WTC11 (cell line): ENCODE data around the gene DDX55. TPM values are rescaled to one million over a fixed set of nuclear protein-coding genes. Genes with fewer than 3 reads are reported as not detected.

Source experiments
- ATAC-seq: fragments of 200-7000 bp; cut with Tn5 transposase; 2 replicates; pipeline ENCODE4 v1.10.0; 2021; ENCODE audit warnings: mild to moderate bottlenecking, moderate library complexity
- CTCF ChIA-PET: fragments of 300-600 bp; sonication (Branson Sonifier 250); formaldehyde crosslinking; loops from one replicate; lab custom pipeline; 2021; ENCODE audit warnings: antibody characterized with exemption; lab: Charles Lee
- POLR2A ChIA-PET: fragments of 350-600 bp; sonication (Branson Sonifier 250); formaldehyde crosslinking; loops from one replicate; lab custom pipeline; 2021; ENCODE audit warnings: antibody characterized with exemption; lab: Charles Lee
- DNase-seq: peaks from one replicate; pipeline ENCODE4 v3.0.0; 2021; ENCODE audit warnings: low spot score
- H3K27ac Mint-ChIP-seq: 2 replicates; pipeline ENCODE4 v1.8.0; 2021; ENCODE audit warnings: mixed read lengths
- H3K27me3 Mint-ChIP-seq: 2 replicates; pipeline ENCODE4 v1.8.0; 2021; ENCODE audit warnings: low read depth, mild to moderate bottlenecking, moderate library complexity, mixed read lengths
- H3K36me3 Mint-ChIP-seq: 2 replicates; pipeline ENCODE4 v1.8.0; 2021; ENCODE audit warnings: mixed read lengths
- H3K4me1 Mint-ChIP-seq: 2 replicates; pipeline ENCODE4 v1.8.0; 2022; ENCODE audit warnings: mixed read lengths
- H3K4me3 Mint-ChIP-seq: 2 replicates; pipeline ENCODE4 v1.8.0; 2021; ENCODE audit warnings: mild to moderate bottlenecking, moderate library complexity, mixed read lengths
- H3K9me3 Mint-ChIP-seq: 2 replicates; pipeline ENCODE4 v1.8.0; 2021; ENCODE audit warnings: mixed read lengths
- CREB1 ChIP-seq: sonication (generic); formaldehyde crosslinking; IDR thresholded peaks from 2 replicates; pipeline ENCODE4 v1.8.0; 2023; ENCODE audit warnings: mild to moderate bottlenecking, missing genetic modification reagents
- CREM ChIP-seq: sonication (generic); formaldehyde crosslinking; IDR thresholded peaks from 2 replicates; pipeline ENCODE4 v1.8.1; 2022; ENCODE audit warnings: mild to moderate bottlenecking, missing genetic modification reagents, moderate library complexity
- FOXJ3 ChIP-seq: sonication (generic); formaldehyde crosslinking; IDR thresholded peaks from 2 replicates; pipeline ENCODE4 v1.9.0; 2021; ENCODE audit warnings: missing genetic modification reagents, mild to moderate bottlenecking, borderline replicate concordance
- IRF2 ChIP-seq: sonication (generic); formaldehyde crosslinking; IDR thresholded peaks from 2 replicates; pipeline ENCODE4 v1.8.0; 2022; ENCODE audit warnings: low read depth, missing genetic modification reagents, borderline replicate concordance
- NFE2L1 ChIP-seq: sonication (generic); formaldehyde crosslinking; IDR thresholded peaks from 2 replicates; pipeline ENCODE4 v1.8.1; 2023; ENCODE audit warnings: missing genetic modification reagents
- NR3C1 ChIP-seq: sonication (generic); formaldehyde crosslinking; conservative IDR thresholded peaks from 2 replicates; pipeline ENCODE4 v1.8.1; 2023; ENCODE audit warnings: low read depth, mild to moderate bottlenecking, missing genetic modification reagents
- SOX15 ChIP-seq: fragments of 250-450 bp; sonication (Bioruptor Pico); IDR thresholded peaks from 2 replicates; pipeline ENCODE4 v1.9.0; 2021; ENCODE audit warnings: mild to moderate bottlenecking
- SP1 ChIP-seq: sonication (generic); formaldehyde crosslinking; conservative IDR thresholded peaks from 2 replicates; pipeline ENCODE4 v1.8.1; 2022; ENCODE audit warnings: missing genetic modification reagents
- TEAD1 ChIP-seq: sonication (generic); formaldehyde crosslinking; IDR thresholded peaks from 2 replicates; pipeline ENCODE4 v1.8.0; 2022; ENCODE audit warnings: mild to moderate bottlenecking, missing genetic modification reagents
- ZNF396 ChIP-seq: fragments of 250-450 bp; sonication (Bioruptor Pico); IDR thresholded peaks from 2 replicates; pipeline ENCODE4 v1.8.0; 2021; ENCODE audit warnings: mild to moderate bottlenecking, moderate library complexity, borderline replicate concordance
- total RNA-seq: library from RNA; stranded (reverse); gene quantifications from 3 replicates; pipeline ENCODE4 v1.2.3, GENCODE V29; 2021
- TF ChIP-seq, protein P1 (sequence below): sonication (generic); formaldehyde crosslinking; IDR thresholded peaks from 2 replicates; pipeline ENCODE4 v1.8.1; 2023; ENCODE audit warnings: mild to moderate bottlenecking, missing genetic modification reagents
- TF ChIP-seq, protein P2 (sequence below): sonication (generic); formaldehyde crosslinking; IDR thresholded peaks from 2 replicates; pipeline ENCODE4 v1.8.1; 2023; ENCODE audit warnings: mild to moderate bottlenecking, missing genetic modification reagents, moderate library complexity
- TF ChIP-seq, protein P3 (sequence below): sonication (generic); formaldehyde crosslinking; IDR thresholded peaks from 2 replicates; pipeline ENCODE4 v1.8.1; 2022; ENCODE audit warnings: missing genetic modification reagents, borderline replicate concordance
- TF ChIP-seq, protein P4 (sequence below): fragments of 250-450 bp; sonication (Bioruptor Pico); IDR thresholded peaks from 2 replicates; pipeline ENCODE4 v1.9.0; 2021; ENCODE audit warnings: mild to moderate bottlenecking

The DDX55 gene
- total RNA-seq, 1 experiment from 2014 or later = 44.2 TPM

DNA sequence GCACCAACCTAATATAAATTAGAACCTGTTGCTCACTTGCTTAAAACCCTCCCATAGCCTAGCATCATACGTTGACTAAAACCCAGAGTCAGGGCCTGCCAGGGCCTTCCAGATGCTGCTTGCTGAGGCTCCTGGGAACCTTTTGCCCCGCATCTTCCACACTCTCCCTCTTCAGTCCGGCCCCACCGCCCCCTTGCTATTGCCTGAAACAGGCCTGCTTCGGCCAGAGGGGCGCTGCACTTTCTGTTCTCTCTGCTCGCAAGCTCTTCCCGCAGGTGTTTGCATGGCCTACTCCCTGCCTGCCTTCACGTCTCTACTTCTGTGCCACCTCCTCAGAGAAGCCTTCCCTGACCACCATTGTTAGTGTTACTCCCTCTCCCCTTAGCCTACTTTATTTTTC is 55.3 kb downstream of the DDX55 start:
- POLR2A ChIA-PET = interaction anchor here (0.5 to 0.6 kb wide), 2 partner anchors 57 to 1679 kb away, joined by 3 to 7 read pairs; no protein-coding TSS in a partner anchor
- Mint-ChIP-seq H3K9me3 (no peaks in the 10 kb centered on the region), H3K27me3 (no peaks in the 10 kb centered on the region), H3K4me3 (no peak overlapping the region), H3K27ac (no peak overlapping the region), H3K4me1 (no peaks in the 10 kb centered on the region), H3K36me3 (peaks cover 25% of the 10 kb centered on the region)
- CTCF ChIA-PET = interaction anchor here (0.5 to 0.9 kb wide), 2 partner anchors 9 to 292 kb away, joined by 3 to 5 read pairs; no protein-coding TSS in a partner anchor
- no peak for TF ChIP-seq FOXJ3 (CRISPR knock-in tag)
- no peak for TF ChIP-seq IRF2 (CRISPR knock-in tag)
- TF ChIP-seq, protein P1, sequence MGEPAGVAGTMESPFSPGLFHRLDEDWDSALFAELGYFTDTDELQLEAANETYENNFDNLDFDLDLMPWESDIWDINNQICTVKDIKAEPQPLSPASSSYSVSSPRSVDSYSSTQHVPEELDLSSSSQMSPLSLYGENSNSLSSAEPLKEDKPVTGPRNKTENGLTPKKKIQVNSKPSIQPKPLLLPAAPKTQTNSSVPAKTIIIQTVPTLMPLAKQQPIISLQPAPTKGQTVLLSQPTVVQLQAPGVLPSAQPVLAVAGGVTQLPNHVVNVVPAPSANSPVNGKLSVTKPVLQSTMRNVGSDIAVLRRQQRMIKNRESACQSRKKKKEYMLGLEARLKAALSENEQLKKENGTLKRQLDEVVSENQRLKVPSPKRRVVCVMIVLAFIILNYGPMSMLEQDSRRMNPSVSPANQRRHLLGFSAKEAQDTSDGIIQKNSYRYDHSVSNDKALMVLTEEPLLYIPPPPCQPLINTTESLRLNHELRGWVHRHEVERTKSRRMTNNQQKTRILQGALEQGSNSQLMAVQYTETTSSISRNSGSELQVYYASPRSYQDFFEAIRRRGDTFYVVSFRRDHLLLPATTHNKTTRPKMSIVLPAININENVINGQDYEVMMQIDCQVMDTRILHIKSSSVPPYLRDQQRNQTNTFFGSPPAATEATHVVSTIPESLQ = no peak
- TF ChIP-seq ZNF396 (CRISPR knock-in tag) = no peak
- TF ChIP-seq, protein P2, sequence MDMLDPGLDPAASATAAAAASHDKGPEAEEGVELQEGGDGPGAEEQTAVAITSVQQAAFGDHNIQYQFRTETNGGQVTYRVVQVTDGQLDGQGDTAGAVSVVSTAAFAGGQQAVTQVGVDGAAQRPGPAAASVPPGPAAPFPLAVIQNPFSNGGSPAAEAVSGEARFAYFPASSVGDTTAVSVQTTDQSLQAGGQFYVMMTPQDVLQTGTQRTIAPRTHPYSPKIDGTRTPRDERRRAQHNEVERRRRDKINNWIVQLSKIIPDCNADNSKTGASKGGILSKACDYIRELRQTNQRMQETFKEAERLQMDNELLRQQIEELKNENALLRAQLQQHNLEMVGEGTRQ (CRISPR knock-in tag) = no peak
- no peak for TF ChIP-seq CREB1 (CRISPR knock-in tag)
- TF ChIP-seq, protein P3, sequence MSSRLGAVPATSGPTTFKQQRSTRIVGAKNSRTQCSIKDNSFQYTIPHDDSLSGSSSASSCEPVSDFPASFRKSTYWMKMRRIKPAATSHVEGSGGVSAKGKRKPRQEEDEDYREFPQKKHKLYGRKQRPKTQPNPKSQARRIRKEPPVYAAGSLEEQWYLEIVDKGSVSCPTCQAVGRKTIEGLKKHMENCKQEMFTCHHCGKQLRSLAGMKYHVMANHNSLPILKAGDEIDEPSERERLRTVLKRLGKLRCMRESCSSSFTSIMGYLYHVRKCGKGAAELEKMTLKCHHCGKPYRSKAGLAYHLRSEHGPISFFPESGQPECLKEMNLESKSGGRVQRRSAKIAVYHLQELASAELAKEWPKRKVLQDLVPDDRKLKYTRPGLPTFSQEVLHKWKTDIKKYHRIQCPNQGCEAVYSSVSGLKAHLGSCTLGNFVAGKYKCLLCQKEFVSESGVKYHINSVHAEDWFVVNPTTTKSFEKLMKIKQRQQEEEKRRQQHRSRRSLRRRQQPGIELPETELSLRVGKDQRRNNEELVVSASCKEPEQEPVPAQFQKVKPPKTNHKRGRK = no peak
- ATAC-seq = peak; percentile 59; the same call in 1 of the 2 replicates
- peak; percentile 30 for DNase-seq

DNA sequence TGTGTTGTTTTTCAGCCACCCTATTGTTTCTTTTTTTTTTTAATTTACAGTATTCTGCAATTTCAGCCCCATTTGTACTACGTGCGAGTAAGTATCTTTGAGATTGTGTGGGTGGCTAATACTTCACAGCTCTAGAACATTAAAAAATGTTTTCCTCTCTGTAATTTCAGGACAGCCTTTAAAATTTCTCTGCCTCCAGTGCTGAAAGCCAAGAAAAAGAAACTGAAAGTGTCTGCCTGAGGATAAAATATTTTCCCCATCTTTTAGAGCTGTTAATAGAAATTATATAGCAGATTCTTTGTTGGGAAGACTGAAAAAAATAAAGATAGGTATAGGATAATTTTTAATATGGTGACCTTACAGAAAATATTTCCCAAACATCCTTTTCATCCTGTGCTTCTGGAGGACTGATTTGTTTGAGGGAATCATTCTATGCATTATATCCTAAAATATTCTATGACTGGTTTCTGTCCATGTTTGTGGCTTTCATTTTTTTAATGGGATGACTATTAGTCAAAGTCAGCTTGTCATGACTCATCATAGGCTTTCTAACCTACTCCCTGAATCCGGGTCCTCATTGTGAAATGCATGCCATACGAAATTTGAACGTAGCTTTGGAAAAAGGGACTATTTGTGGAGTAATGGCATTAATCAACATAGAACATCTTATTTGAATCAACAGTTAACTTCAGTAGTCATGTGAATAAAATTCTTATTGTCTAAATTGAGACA is 58.3 kb downstream of the DDX55 start:
- DNase-seq (no peak), ATAC-seq (no peak)
- no peaks in the 10 kb centered on the region for H3K27me3 Mint-ChIP-seq
- CTCF ChIA-PET = no interaction called here
- no peaks in the 10 kb centered on the region for H3K4me1 Mint-ChIP-seq
- peaks cover 27% of the 10 kb centered on the region for H3K36me3 Mint-ChIP-seq
- H3K9me3 Mint-ChIP-seq = no peaks in the 10 kb centered on the region
- H3K4me3 Mint-ChIP-seq = no peak overlapping the region
- TF ChIP-seq, protein P2 (CRISPR knock-in tag) = no peak
- TF ChIP-seq SP1 (CRISPR knock-in tag) (no peak), CREM (no peak)
- TF ChIP-seq, protein P4, sequence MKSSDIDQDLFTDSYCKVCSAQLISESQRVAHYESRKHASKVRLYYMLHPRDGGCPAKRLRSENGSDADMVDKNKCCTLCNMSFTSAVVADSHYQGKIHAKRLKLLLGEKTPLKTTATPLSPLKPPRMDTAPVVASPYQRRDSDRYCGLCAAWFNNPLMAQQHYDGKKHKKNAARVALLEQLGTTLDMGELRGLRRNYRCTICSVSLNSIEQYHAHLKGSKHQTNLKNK (CRISPR knock-in tag) = no peak
- POLR2A ChIA-PET = no interaction called here
- no peak overlapping the region for H3K27ac Mint-ChIP-seq

DNA sequence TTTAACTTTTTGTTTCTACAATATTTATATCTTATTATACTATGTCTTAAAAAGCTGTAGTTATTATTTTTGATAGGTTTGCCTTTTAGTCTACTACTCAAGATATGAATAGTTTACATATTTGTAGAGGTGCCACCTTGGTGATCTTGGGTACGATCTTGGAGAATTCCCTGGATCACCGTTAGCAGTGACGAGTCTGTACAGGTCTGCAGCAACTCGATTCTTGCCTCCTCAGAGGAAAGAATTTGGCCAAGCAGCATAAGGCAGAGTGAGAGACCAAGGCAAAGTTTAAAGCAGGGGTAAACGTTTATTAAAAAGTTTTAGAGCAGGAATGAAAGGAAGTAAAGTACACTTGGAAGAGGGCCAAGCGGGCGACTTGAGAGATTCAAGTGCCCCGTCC is 65.9 kb downstream of the DDX55 start:
- ChIA-PET POLR2A (no interaction called here), CTCF (no interaction called here)
- Mint-ChIP-seq H3K4me1 (peaks cover 4% of the 10 kb centered on the region; the same call in 1 of the 2 replicates), H3K9me3 (no peaks in the 10 kb centered on the region), H3K27me3 (no peaks in the 10 kb centered on the region; the same call in 1 of the 2 replicates), H3K4me3 (no peak overlapping the region), H3K27ac (no peak overlapping the region), H3K36me3 (peaks cover 6% of the 10 kb centered on the region)
- TF ChIP-seq, protein P4 (CRISPR knock-in tag) = no peak
- TF ChIP-seq NR3C1 = no peak
- TF ChIP-seq SOX15 (CRISPR knock-in tag) = no peak
- no peak for TF ChIP-seq NFE2L1
- no peak for TF ChIP-seq TEAD1 (CRISPR knock-in tag)
- TF ChIP-seq CREB1 (CRISPR knock-in tag) = no peak
- ATAC-seq (no peak), DNase-seq (no peak)

Other genes starting within 250 kb of the DDX55 start
- gene SBNO1, start 237.3 kb upstream of the DDX55 start, total RNA-seq = 42.9 to 52.2 TPM (median 43.5 TPM) in 3 replicates
- gene KMT5A, start 218.0 kb upstream of the DDX55 start, total RNA-seq = 20.4 to 28.0 TPM (median 24.0 TPM) in 3 replicates
- 1.1 to 1.4 TPM (median 1.2 TPM) in 3 replicates for gene RILPL2, start 165.4 kb upstream of the DDX55 start, total RNA-seq
- 19.1 to 21.3 TPM (median 20.0 TPM) in 3 replicates for gene SNRNP35, start 144.0 kb upstream of the DDX55 start, total RNA-seq
- 8.2 to 10.6 TPM (median 10.1 TPM) in 3 replicates for gene RILPL1, start 68.4 kb upstream of the DDX55 start, total RNA-seq
- gene TMED2, start 17.5 kb upstream of the DDX55 start, total RNA-seq = 189 to 224 TPM (median 197 TPM) in 3 replicates
- 42.9 to 48.3 TPM (median 46.5 TPM) in 3 replicates for gene EIF2B1, start 31.6 kb downstream of the DDX55 start, total RNA-seq
- 31.6 to 35.9 TPM (median 35.8 TPM) in 3 replicates for gene GTF2H3, start 31.7 kb downstream of the DDX55 start, total RNA-seq
- 6.2 to 9.1 TPM (median 7.6 TPM) in 3 replicates for gene TCTN2, start 69.0 kb downstream of the DDX55 start, total RNA-seq
- 48.8 to 63.8 TPM (median 49.8 TPM) in 3 replicates for gene ATP6V0A2, start 110.3 kb downstream of the DDX55 start, total RNA-seq
- gene DNAH10, start 160.2 kb downstream of the DDX55 start, total RNA-seq = 0.07 to 0.11 TPM (median 0.09 TPM) in 3 replicates